ENCODE data around the gene CDH2. TPM values are rescaled to one million over a fixed set of nuclear protein-coding genes. Genes with fewer than 3 reads are reported as not detected.

Gene CDH2
- total RNA-seq = 5.8 and 7.5 TPM in 2 replicates

DNA sequence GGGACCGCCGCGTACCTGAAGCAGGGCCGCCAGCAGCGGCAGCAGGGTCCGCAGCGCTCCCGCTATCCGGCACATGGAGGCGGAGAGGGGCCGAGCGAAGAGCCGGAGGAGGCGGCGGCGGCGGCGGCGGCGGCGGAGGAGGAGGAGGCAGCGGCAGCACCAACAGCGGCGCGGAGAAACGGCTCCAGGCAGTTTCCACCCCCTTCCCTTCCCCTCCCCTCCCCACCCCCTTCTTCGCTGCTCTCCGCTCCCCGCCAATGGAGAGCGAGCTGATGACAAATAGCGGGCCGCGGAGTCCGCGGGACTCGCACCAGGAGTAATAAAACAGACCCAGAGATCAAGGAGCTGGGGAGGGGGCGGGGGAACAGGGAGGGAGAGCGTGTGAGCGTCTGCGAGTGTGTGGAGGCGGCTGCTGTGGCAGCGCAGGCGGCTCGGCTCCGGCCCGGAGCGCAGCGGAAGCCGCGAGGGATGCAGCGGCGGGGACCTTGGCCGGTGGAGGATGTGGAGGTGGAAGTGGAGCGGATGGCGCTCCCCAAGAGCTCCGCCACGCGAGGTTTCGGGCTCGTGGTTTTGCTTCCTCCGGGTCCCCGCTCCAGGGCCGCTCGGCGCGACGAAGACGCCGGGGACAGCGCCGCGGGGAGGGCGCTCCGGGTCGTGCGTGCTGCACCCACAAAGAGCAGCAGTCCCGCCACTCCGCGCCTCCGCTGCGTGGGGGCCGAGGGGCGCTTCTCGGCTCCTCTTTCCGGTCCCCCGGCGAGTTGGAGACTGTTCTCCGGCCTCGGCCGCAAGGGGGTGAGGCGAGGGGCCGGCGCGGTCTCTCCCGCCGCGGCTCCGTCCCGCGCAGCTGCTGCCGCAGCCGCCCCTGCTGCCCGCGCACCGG is at the start of gene CDH2:
Gene CDH2, minus strand, starts transcription at position 183 of the 880 bp plus-strand sequence. Its CDS starts 108 bp downstream, at position 75.

Measured in vein endothelial cell (primary cell).